OCI-LY7 (cell line): ENCODE data around the gene SPTLC2.

Experiments
- CTCF ChIP-seq: fragments of 200-600 bp; sonication (generic); conservative IDR thresholded peaks from 2 replicates; pipeline ENCODE4 v1.5.1; 2014; ENCODE audit warnings: mild to moderate bottlenecking, antibody characterized with exemption, low read length, moderate library complexity, mixed read lengths
- EZH2phosphoT487 ChIP-seq: fragments of 200-600 bp; sonication (generic); IDR thresholded peaks from 2 replicates; pipeline ENCODE4 v1.6.1; 2018; ENCODE audit warnings: low read depth, borderline replicate concordance, mild to moderate bottlenecking, mixed run types, antibody characterized with exemption, low read length, moderate library complexity, mixed read lengths

- TF ChIP-seq CTCF (no peak), EZH2phosphoT487 (no peak)
Measured at GRCh38 chr14:77625360-77625759, 8.9 kb upstream of the SPTLC2 start.
